Heart right ventricle (tissue), 16 donors: ENCODE results near the gene CAMK1D. TPM values are rescaled to one million over a fixed set of nuclear protein-coding genes. Genes with fewer than 3 reads are reported as not detected.
"Not testable (repeated sequence)": the region's sequence is repeated elsewhere in the genome, so short reads cannot be mapped to it uniquely, and the experiment has no call there.

Experiments
- ATAC-seq, 8 donors: fragments of 200-7000 bp; cut with Tn5 transposase; one replicate each; pipeline ENCODE4 v1.9.1; 2020; ENCODE audit warnings: mild to moderate bottlenecking in 8 of 8, moderate library complexity in 8 of 8, moderate number of reproducible peaks in 1 of 8
- DNase-seq, 2 donors: peaks; one replicate each; pipeline ENCODE4 v3.0.0-alpha.2; 2020
- H3K27ac ChIP-seq, 10 donors: fragments of 200-600 bp; sonication (generic) in 2 of 10; one replicate each; pipeline versions ENCODE4 v1.5.0 to v1.8.0; 2020 to 2022; ENCODE audit warnings: mild to moderate bottlenecking in 3 of 10
- H3K27me3 ChIP-seq, 7 donors: fragments of 200-600 bp; one replicate each; pipeline ENCODE4 v1.8.0; 2021 to 2022; ENCODE audit warnings: mild to moderate bottlenecking in 2 of 7
- H3K36me3 ChIP-seq, 9 donors: fragments of 200-600 bp; sonication (generic) in 1 of 9; one replicate each; pipeline versions ENCODE4 v1.5.0 to v1.8.0; 2020 to 2022; ENCODE audit warnings: mild to moderate bottlenecking in 2 of 9
- H3K4me1 ChIP-seq, 9 donors: fragments of 200-600 bp; sonication (generic) in 1 of 9; one replicate each; pipeline versions ENCODE4 v1.5.0 to v1.8.0; 2020 to 2022; ENCODE audit warnings: mild to moderate bottlenecking in 4 of 9
- H3K4me3 ChIP-seq, 10 donors: fragments of 200-600 bp; sonication (generic) in 2 of 10; one replicate each; pipeline versions ENCODE4 v1.5.0 to v1.8.0; 2020 to 2022; ENCODE audit warnings: mild to moderate bottlenecking in 7 of 10, moderate library complexity in 2 of 10
- H3K9me3 ChIP-seq, 11 donors: fragments of 200-600 bp in 10 of 11; sonication (generic) in 2 of 11; one replicate each; pipeline versions ENCODE4 v1.5.0 to v1.8.0; 2013 to 2022; ENCODE audit warnings: mild to moderate bottlenecking in 2 of 11, control low read depth in 1 of 11, moderate library complexity in 1 of 11
- WGBS, 2 donors: extraction: QIAGEN DNeasy Blood & Tissue Kit; methylation state at CpG; one replicate each; pipeline ENCODE4 v1.1.7; 2013; ENCODE audit warnings: inconsistent platforms in 1 of 2; 5-methylcytosine and 5-hydroxymethylcytosine counted together
- intact Hi-C, 10 donors: fragments of 100-400 bp; cut with DNase I; formaldehyde crosslinking; loops; one replicate each; pipeline versions ENCODE4 v1.11.1 to v1.14.2; 2022
- polyA plus RNA-seq, 2 donors: library from polyadenylated mRNA; stranded (reverse); fragments of 200-250 nt; gene quantifications; one replicate each; pipeline ENCODE4 v1.2.3, GENCODE V29; 2013
- total RNA-seq, 10 donors: library from RNA; stranded (reverse); fragmentation: NEBNext Ultra II Directional in 3 of 10; extraction: Animal tissue kit (Norgen Biotek cat#: 25700) in 3 of 10; gene quantifications; one replicate each; pipeline versions ENCODE4 v1.2.1 to v1.2.4, GENCODE V29; 2021 to 2023
- TF ChIP-seq, protein P1 (sequence below), 9 donors: fragments of 200-600 bp; sonication (generic) in 2 of 9; IDR thresholded peaks; one replicate each; pipeline versions ENCODE4 v1.5.0 to v1.8.0; 2021 to 2022; ENCODE audit warnings: antibody characterized with exemption in 9 of 9, mild to moderate bottlenecking in 5 of 9, moderate library complexity in 1 of 9
- donor health status: Arrhythmogenic right ventricular cardiomyopathy.
- donor health status: ischemic (EF 13 %, LVEDD 7.1; RV severe dilation, severe dysfunction).
- donor health status: healthy with polysubstance abuse.
- donor health status: DM: no; HTN: yes; CAD: no.
- donor health status: DM: no; HTN: no; CAD: no.
- donor health status: ischemic (EF 25% LVEDD 6.9; RV normal size, moderate dysfunction).
- donor health status: ischemic (EF 25% LVEDD 5.7; RV mildly dilated, moderate dysfunction).
- donor health status: healthy.
- donor health status: DM: yes; HTN: yes; CAD: no.
- donor health status: Ischemic cardiomyopathy.
- donor health status: ischemic (EF 35%, LVEDD 5.7; RV mildly dilated, moderate dysfunction).
- donor health status: nonischemic (EF 11% LVEDD 7.7; RV severe dilation, severe dysfunction).
- donor health status: DM: yes; HTN: yes; CAD: no.
- donor health status: PGD.
- donor health status: ischemic (EF 29% LVEDD 5.4; RV normal size, mild dysfunction).
- donor health status: nonischemic (EF 23%, LVEDD 6.1; RV moderate dilation, normal function).

Gene CAMK1D
- total and polyA plus RNA-seq, 12 donors, result 1.3 to 17.7 (median 2.6) TPM

DNA sequence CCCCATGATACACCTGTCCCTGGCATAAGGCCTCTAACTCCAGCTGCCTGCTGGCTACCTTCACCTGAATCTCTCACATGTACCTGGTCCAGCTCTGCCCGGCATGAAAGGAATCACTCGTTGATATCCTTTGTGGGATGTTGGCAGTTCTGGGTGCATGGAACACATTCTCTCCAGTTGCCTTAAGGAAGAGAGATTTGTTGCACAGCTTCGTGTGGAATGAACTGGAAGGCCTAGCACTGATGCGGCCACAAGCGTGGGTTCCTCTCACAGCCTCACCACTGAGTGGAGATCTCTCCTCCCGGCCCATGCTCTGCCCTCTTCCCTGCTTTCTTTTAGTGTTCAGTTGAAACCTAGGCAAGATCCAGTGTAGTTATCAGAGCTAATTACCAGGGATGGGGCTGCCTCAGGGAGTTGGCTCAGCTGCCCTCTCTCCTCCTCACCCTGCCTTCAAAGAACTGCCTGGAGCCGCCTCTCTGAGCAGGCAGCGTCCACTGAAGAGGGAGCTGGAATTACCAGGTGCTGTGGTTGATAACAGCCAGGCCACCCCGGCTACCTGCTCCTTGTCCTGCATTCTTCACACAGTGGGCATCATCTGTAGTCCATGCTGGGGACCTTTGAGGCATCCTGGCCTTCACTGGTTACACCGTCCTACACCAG is 457.9 kb downstream of the CAMK1D start:
- intact Hi-C loops, result no loop called here
- TF ChIP-seq, protein P1, sequence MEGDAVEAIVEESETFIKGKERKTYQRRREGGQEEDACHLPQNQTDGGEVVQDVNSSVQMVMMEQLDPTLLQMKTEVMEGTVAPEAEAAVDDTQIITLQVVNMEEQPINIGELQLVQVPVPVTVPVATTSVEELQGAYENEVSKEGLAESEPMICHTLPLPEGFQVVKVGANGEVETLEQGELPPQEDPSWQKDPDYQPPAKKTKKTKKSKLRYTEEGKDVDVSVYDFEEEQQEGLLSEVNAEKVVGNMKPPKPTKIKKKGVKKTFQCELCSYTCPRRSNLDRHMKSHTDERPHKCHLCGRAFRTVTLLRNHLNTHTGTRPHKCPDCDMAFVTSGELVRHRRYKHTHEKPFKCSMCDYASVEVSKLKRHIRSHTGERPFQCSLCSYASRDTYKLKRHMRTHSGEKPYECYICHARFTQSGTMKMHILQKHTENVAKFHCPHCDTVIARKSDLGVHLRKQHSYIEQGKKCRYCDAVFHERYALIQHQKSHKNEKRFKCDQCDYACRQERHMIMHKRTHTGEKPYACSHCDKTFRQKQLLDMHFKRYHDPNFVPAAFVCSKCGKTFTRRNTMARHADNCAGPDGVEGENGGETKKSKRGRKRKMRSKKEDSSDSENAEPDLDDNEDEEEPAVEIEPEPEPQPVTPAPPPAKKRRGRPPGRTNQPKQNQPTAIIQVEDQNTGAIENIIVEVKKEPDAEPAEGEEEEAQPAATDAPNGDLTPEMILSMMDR (IDR thresholded peaks at IDR 0.05), result no peak
- Histone ChIP-seq H3K4me3 (no peak overlapping the region), H3K36me3 (no peaks in the 10 kb centered on the region), H3K27me3 (no peaks in the 10 kb centered on the region), H3K9me3 (peaks cover 0 to 4% (median 0%) of the 10 kb centered on the region in 11 donors), H3K27ac (no peak overlapping the region), H3K4me1 (peaks cover 0 to 3% (median 0%) of the 10 kb centered on the region in 9 donors)
- WGBS, 2 donors, result 86 to 88% methylated on average over 10 of the region's 10 CpGs
- DNase-seq (no peak), ATAC-seq (no peak)

DNA sequence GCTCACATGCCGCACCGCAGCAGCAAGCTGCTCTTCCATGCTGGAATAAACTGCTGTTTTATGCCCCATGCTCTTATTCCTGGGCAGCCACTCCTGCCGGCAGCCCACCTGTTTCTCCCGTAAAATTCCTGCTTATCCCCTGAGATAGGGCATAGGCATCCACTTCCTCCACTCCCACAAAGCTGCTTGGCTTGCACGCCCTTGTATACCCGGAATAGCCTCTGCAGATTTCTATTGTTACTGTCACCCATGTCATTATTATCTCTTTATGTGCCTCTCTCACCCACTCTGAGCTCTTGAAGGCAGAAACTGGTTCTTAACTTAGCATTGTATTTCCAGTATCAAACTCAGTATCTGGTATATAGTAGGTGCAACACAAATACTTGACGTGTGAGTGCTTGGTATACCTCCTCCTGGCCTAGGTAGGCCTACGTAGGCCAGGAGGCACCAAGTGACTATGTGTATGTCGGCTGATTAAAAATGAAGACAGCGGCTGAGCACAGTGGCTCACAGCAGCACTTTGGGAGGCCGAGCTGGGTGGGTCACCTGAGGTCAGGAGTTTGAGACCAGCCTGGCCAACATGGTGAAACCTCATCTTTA is 458.8 kb downstream of the CAMK1D start:
- Histone ChIP-seq H3K36me3 (no peaks in the 10 kb centered on the region), H3K27me3 (no peaks in the 10 kb centered on the region), H3K9me3 (peaks cover 0 to 4% (median 0%) of the 10 kb centered on the region in 11 donors), H3K27ac (no peak overlapping the region), H3K4me3 (no peak overlapping the region), H3K4me1 (peaks cover 0 to 3% (median 0%) of the 10 kb centered on the region in 9 donors)
- 75 to 84% methylated on average over 11 of the region's 11 CpGs for WGBS, 2 donors
- TF ChIP-seq, protein P1 (IDR thresholded peaks at IDR 0.05), result no peak
- intact Hi-C loops, result no loop called here
- peak in 3 of 8 donors; percentile 56 to 82 (median 70) for ATAC-seq
- no peak for DNase-seq

DNA sequence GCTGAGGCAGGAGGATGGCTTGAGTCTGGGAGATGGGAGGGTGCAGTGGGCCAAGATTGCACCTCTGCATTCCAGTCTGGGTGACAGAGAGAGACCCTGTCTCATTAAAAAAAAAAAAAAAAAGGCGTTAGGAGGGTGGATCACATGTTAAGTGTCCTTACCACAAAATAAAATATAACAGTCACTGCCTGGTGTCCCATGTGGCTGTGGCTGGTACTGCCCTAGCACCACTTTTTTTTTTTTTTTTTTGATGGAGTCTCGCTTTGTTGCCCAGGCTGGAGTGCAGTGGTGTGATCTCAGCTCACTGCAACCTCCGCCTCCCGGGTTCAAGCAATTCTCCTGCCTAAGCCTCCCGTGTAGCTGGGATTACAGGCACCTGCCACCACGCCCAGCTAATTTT is 460.7 kb downstream of the CAMK1D start:
- not testable (repeated sequence) for ATAC-seq
- WGBS, 2 donors, result 97 to 98% methylated on average over 6 of the region's 6 CpGs

DNA sequence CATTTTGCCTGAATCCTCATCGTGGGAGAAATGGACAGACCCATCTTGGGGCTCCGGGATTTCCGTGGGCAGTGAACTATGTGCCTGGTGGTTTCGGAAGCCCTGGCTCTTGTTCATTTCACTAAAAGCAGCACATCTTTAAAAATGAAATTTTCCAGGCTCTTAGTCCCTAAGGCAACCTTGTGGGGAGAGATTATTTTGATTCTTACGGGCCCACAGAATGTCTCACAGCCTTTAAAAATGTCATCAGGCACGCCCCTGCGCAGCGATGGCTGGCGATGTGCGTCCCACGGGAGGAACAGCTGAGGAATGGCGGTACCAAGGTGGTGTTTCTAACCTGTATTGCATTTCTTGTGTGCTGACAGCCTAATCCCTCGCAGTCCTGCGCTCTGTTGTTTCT is 462.5 kb downstream of the CAMK1D start:
- no peak overlapping the region for H3K27ac ChIP-seq
- no peaks in the 10 kb centered on the region for H3K27me3 ChIP-seq
- ATAC-seq, result no peak
- H3K4me1 ChIP-seq, result peaks cover 0 to 3% (median 0%) of the 10 kb centered on the region in 9 donors
- TF ChIP-seq, protein P1 (IDR thresholded peaks at IDR 0.05), result no peak
- no peak overlapping the region for H3K4me3 ChIP-seq
- DNase-seq, result no peak
- peaks cover 0 to 16% (median 6%) of the 10 kb centered on the region in 11 donors for H3K9me3 ChIP-seq
- intact Hi-C loops, result no loop called here
- WGBS, 2 donors, result 86 to 88% methylated on average over 14 of the region's 14 CpGs
- peaks cover 0 to 29% (median 0%) of the 10 kb centered on the region in 9 donors for H3K36me3 ChIP-seq

More for the DNA sequence above, 460.7 kb downstream of the CAMK1D start:
- intact Hi-C loops, DNase-seq, H3K27me3 ChIP-seq, H3K4me1 ChIP-seq, H3K27ac ChIP-seq, H3K4me3 ChIP-seq: not testable (repeated sequence)
- Histone ChIP-seq H3K36me3 (peaks cover 0 to 14% (median 0%) of the 10 kb centered on the region in 9 donors), H3K9me3 (peaks cover 0 to 16% (median 6%) of the 10 kb centered on the region in 11 donors)
- TF ChIP-seq, protein P1 (IDR thresholded peaks at IDR 0.05), result peak in 2 of 9 donors; percentile 12 to 14
